ENCODE measurements around the gene ADGRV1. TPM values are rescaled to one million over a fixed set of nuclear protein-coding genes. Genes with fewer than 3 reads are reported as not detected.
"Not testable (repeated sequence)": the region's sequence is repeated elsewhere in the genome, so short reads cannot be mapped to it uniquely, and the experiment has no call there.

ADGRV1 gene
- total RNA-seq, 2 donors from 2014 or later: 1.4 TPM; not detected in 1

DNA sequence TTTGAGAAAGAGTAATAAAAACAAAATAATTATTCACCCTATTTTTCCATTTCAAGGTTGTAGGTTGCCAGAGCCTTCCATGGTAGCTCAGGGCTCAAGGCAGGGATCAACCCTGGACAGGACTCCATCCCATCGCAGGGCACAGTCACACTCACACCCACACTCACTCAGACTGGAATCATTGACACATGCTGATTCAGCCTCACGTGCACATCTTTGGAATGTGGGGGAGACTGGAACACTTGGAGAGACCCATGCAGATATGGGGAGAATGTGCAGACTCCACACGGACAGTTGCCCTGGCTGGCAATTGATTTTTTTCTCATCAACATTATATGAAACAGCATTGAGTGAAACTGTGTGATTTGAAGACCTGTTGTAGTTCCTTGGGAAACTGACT, 234.1 kb downstream of the ADGRV1 start:
- Histone ChIP-seq H3K36me3 (no peaks in the 10 kb centered on the region), H3K4me1 (ENCODE audit: control insufficient read depth in 1 of 2, low read depth in 2 of 2) (no peaks in the 10 kb centered on the region), H3K4me3 (no peak overlapping the region), H3K9me3 (peaks cover 7% of the 10 kb centered on the region), H3K27ac (no peak overlapping the region), H3K27me3 (replicated peaks; ENCODE audit: insufficient read depth) (no peaks in the 10 kb centered on the region)
- DNase-seq (ENCODE audit: low spot score) (no peak), ATAC-seq (ENCODE audit: insufficient number of reproducible peaks, low FRiP score, low read depth) (no peak)
- TF ChIP-seq, protein P1, sequence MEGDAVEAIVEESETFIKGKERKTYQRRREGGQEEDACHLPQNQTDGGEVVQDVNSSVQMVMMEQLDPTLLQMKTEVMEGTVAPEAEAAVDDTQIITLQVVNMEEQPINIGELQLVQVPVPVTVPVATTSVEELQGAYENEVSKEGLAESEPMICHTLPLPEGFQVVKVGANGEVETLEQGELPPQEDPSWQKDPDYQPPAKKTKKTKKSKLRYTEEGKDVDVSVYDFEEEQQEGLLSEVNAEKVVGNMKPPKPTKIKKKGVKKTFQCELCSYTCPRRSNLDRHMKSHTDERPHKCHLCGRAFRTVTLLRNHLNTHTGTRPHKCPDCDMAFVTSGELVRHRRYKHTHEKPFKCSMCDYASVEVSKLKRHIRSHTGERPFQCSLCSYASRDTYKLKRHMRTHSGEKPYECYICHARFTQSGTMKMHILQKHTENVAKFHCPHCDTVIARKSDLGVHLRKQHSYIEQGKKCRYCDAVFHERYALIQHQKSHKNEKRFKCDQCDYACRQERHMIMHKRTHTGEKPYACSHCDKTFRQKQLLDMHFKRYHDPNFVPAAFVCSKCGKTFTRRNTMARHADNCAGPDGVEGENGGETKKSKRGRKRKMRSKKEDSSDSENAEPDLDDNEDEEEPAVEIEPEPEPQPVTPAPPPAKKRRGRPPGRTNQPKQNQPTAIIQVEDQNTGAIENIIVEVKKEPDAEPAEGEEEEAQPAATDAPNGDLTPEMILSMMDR (IDR thresholded peaks at IDR 0.05): no peak

DNA sequence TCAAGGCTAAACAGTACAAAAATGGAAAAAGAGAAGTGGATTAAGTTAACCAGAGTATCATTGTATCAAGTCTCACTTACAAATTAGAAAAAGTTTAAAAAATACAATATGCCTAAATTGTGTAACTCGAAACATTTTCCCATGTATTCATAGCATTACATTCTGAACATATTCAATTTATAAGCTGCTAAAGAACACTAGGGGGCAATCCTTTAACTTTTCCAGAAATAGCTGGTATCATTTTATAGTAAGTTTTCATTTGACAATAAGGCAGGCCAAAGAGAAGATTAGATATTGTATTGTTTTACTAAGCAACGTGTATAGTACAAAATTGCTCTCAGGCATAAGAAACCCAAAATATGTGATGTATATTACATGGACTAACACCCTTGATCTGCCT, 234.6 kb downstream of the ADGRV1 start:
- Histone ChIP-seq H3K4me3 (no peak overlapping the region), H3K4me1 (ENCODE audit: control insufficient read depth in 1 of 2, low read depth in 2 of 2) (no peaks in the 10 kb centered on the region), H3K9me3 (peaks cover 7% of the 10 kb centered on the region), H3K27me3 (replicated peaks; ENCODE audit: insufficient read depth) (no peaks in the 10 kb centered on the region), H3K36me3 (no peaks in the 10 kb centered on the region), H3K27ac (no peak overlapping the region)
- no peak for ATAC-seq (ENCODE audit: insufficient number of reproducible peaks, low FRiP score, low read depth)
- no peak for DNase-seq (ENCODE audit: low spot score)
- TF ChIP-seq, protein P1 (IDR thresholded peaks at IDR 0.05): no peak

DNA sequence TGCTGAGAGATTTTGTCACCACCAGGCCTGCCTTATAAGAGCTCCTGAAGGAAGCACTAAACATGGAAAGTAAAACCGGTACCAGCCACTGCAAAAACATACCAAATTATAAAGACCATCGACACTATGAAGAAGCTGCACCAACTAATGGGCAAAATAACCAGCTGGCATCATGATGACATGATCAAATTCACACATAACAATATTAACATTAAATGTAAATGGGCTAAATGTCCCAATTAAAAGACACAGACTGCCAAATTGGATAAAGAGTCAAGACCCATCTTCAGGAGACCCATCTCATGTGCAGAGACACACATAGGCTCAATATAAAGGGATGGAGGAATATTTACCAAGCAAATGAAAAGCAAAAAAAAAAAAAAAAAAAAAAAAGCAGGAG, 238.3 kb downstream of the ADGRV1 start:
- not testable (repeated sequence) for H3K4me3 ChIP-seq; H3K27me3 ChIP-seq (replicated peaks; ENCODE audit: insufficient read depth); H3K27ac ChIP-seq; DNase-seq (ENCODE audit: low spot score); H3K4me1 ChIP-seq (ENCODE audit: control insufficient read depth in 1 of 2, low read depth in 2 of 2); ATAC-seq (ENCODE audit: insufficient number of reproducible peaks, low FRiP score, low read depth); H3K9me3 ChIP-seq; H3K36me3 ChIP-seq

DNA sequence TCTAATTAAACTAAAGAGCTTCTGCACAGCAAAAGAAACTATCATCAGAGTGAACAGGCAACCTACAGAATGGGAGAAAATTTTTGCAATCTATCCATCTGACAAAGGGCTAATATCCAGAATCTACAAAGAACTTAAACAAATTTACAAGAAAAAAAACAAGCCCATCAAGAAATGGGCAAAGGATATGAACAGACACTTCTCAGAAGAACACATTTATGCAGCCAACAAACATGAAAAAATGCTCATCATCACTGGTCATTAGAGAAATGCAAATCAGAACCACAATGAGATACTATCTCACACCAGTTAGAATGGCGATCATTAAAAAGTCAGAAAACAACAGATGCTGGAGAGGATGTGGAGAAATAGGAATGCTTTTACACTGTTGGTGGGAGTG, 241.5 kb downstream of the ADGRV1 start:
- not testable (repeated sequence) for ATAC-seq (ENCODE audit: insufficient number of reproducible peaks, low FRiP score, low read depth); H3K4me3 ChIP-seq; H3K9me3 ChIP-seq; H3K27ac ChIP-seq; H3K4me1 ChIP-seq (ENCODE audit: control insufficient read depth in 1 of 2, low read depth in 2 of 2); H3K36me3 ChIP-seq; DNase-seq (ENCODE audit: low spot score); H3K27me3 ChIP-seq (replicated peaks; ENCODE audit: insufficient read depth)

DNA sequence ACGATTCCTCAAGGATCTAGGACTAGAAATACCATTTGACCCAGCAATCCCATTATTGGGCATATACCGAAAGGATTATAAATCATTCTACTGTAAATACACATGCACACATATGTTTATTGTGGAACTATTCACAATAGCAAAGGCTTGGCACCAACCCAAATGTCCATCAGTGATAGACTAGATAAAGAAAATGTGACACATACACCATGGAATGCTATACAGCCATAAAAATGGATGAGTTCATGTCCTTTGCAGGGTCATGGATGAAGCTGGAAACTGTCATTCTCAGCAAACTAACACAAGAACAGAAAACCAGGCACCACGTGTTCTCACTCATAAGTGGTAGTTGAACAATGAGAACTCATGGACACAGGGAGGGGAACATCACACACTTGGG, 241.9 kb downstream of the ADGRV1 start:
- H3K27ac ChIP-seq; ATAC-seq (ENCODE audit: insufficient number of reproducible peaks, low FRiP score, low read depth): not testable (repeated sequence)

DNA sequence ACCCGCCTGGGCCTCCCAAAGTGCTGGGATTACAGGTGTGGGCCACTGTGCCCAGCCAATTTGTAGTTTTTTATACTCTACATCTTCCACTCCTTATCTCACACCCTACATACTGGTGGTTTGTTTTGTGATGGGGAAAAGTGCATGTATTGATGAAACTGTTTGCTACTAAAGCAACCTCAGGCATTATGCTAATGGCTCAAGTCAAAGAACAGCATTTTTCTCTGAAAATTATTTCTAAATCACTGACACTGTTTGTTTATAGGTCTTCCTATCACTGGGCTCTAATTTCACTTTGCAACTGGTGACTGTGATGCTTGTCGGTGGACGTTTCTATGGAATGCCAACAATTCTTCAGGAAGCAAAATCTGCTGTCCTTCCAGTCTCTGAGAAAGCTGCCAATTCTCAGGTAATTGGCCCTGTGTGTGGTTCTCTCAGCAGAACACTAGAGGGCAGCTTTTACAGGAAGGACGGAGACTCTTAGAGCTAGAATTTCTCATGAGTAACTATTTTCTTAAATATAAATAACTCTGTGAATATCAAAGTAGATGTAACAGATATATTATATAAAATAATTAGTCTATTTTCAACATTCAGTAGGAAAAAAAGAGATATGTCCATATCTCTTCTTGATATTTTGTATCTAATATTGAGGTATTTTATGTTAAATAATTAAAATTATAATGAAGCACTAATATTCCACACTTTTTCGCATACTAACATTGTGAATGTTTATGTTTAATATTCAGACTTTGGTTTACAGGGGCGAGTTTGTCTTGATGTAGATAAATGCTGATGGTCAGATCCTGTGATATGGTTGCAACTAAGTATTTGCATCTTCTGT, 244.1 kb downstream of the ADGRV1 start:
- no peak for DNase-seq (ENCODE audit: low spot score)
- TF ChIP-seq, protein P1 (IDR thresholded peaks at IDR 0.05): peak; percentile 26
- Histone ChIP-seq H3K27me3 (replicated peaks; ENCODE audit: insufficient read depth) (no peaks in the 10 kb centered on the region), H3K4me1 (ENCODE audit: control insufficient read depth in 1 of 2, low read depth in 2 of 2) (no peaks in the 10 kb centered on the region), H3K36me3 (no peaks in the 10 kb centered on the region), H3K9me3 (no peaks in the 10 kb centered on the region), H3K27ac (no peak overlapping the region), H3K4me3 (no peak overlapping the region)
- ATAC-seq (ENCODE audit: insufficient number of reproducible peaks, low FRiP score, low read depth): no peak

More for the DNA sequence above, 241.9 kb downstream of the ADGRV1 start:
- H3K36me3 ChIP-seq; H3K4me1 ChIP-seq (ENCODE audit: control insufficient read depth in 1 of 2, low read depth in 2 of 2); DNase-seq (ENCODE audit: low spot score); H3K27me3 ChIP-seq (replicated peaks; ENCODE audit: insufficient read depth); H3K4me3 ChIP-seq; H3K9me3 ChIP-seq: not testable (repeated sequence)
